PC-3 (cell line): ENCODE results near the gene SPG7.

ENCODE experiments used
- EZH2phosphoT487 ChIP-seq: fragments of 300-600 bp; sonication (generic); IDR thresholded peaks from 2 replicates; pipeline ENCODE4 v1.6.1; 2018; ENCODE audit warnings: mild to moderate bottlenecking, antibody characterized with exemption, low read length, borderline replicate concordance
- TF ChIP-seq, protein P1 (sequence below): fragments of 300-600 bp; sonication (generic); conservative IDR thresholded peaks from 2 replicates; pipeline ENCODE4 v1.5.1; 2017; ENCODE audit warnings: antibody characterized with exemption, low read depth, mild to moderate bottlenecking, low read length

GRCh38 chr16:89499767-89500166 lies 8.4 kb upstream of the SPG7 start:
- TF ChIP-seq, protein P1, sequence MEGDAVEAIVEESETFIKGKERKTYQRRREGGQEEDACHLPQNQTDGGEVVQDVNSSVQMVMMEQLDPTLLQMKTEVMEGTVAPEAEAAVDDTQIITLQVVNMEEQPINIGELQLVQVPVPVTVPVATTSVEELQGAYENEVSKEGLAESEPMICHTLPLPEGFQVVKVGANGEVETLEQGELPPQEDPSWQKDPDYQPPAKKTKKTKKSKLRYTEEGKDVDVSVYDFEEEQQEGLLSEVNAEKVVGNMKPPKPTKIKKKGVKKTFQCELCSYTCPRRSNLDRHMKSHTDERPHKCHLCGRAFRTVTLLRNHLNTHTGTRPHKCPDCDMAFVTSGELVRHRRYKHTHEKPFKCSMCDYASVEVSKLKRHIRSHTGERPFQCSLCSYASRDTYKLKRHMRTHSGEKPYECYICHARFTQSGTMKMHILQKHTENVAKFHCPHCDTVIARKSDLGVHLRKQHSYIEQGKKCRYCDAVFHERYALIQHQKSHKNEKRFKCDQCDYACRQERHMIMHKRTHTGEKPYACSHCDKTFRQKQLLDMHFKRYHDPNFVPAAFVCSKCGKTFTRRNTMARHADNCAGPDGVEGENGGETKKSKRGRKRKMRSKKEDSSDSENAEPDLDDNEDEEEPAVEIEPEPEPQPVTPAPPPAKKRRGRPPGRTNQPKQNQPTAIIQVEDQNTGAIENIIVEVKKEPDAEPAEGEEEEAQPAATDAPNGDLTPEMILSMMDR, result no peak
- TF ChIP-seq EZH2phosphoT487, result no peak
